Activated CD8-positive, alpha-beta memory T cell treated with anti-CD3 and anti-CD28 coated beads, Interleukin-2, amount 50 U/mL, for 48 hours (primary cell): ENCODE data around the gene QRFP.

Source experiments
- DNase-seq: peaks from one replicate; pipeline ENCODE4 v3.0.0-alpha.2; 2020

Gene QRFP

DNA sequence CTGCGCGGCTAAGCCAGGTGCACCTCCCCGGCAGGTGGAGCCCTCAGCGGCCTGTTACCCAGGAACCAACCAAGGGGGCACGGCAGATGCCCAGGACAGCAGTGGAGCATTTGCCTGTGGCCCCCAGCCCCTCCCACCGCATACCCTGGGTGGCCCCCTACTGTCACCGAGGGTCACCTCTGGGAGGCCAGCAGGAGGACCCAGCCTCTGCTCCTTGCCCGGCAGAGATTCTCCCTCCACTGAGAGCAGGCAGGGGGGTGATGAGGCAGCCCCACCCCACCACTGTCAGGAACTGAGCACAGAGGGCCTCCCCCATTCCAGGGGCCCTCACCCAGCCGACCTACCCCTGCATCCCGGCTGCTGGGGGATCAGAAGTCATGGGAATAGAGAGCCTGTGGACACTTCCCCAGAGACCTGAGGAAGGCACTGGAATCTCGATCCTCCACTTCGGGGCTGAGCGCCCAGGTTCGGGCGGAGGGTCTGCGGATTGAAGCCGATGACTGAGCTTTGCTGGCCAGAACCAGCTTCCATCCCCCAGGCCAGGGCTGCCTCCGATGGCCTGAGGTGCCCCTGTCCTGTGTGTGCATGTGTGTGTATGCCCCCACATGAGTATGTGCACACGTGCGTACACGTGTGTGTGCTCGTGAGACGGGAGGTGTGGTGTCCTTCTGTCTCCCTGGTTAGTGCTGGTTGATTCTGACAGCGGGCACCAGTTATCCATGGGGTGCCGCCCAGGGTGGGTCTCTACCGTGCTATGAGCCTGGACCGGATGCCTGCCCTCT, at the start of gene QRFP:
Gene QRFP (minus strand): TSS at position 580 of the 782 bp plus-strand sequence. CDS start 2,974 bp downstream, outside the sequence.
- DNase-seq, result no peak

DNA sequence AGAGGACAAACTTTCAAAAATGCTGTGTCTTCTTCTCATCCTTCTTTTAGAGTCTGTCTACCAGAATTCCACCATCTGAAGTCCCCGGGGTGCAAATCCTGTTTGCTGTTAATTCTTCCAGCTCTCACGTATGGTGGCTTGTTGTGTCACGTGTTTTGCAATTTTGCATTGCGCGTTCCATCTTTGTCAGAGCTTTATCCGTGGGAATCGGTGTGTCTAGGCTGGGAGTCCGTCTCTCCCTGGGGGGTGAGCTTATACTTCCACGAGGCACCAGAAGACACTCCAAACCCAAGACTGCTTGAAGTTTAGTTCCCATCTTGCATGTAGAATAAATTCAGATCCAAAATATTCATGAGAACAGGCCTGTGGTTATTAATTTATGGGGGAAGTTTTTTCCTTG, 48.6 kb upstream of the QRFP start:
- DNase-seq, result no peak

DNA sequence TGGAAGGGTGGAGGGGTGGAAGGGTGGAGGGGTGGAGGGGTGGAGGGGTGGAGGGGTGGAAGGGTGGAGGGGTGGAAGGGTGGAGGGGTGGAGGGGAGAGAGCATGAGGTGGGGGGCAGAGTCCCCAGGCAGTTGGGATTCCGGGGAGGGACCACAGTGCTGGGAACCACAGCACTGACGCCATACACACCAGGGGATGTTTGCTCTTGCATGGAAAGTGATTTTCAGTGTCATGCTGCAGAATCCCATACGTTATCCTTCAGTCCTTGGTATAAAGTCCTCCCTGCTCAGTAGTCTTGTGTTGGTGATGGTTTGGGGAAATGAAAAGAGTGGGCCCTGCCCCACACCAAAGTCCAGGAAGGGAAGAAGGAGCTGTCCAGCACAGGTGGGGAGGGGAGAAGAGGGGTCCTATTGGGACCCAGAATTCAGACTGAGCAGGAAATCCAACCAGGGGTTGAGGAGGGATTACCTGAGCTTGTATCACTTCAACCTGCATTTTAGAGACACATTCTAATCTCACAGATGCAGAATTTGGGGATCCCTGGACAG, 48.0 kb upstream of the QRFP start:
- no peak for DNase-seq

GRCh38 chr9:130943777-130944176, 47.2 kb upstream of the QRFP start:
- no peak for DNase-seq

GRCh38 chr9:130943221-130943620, 46.6 kb upstream of the QRFP start:
- no peak for DNase-seq

DNA sequence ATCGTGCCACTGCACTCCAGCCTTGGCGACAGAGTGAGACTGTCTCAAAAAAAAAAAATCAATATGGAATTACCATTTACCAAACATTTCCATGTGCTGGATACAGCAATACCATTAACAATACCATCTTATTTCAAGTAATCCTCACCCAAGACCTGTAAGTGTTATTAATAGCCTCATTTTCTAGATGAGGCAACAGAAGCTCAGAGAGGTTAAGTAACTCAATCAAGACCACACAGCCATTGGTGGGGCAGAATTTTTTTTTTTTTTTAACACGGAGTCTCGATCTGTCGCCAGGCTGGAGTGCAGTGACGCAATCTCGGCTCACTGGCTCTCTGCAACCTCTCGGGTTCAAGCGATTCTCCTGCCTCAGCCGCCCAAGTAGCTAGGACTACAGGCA, 46.1 kb upstream of the QRFP start:
- DNase-seq, result no peak

- no peak for DNase-seq
Observed at GRCh38 chr9:130942084-130942483, 45.5 kb upstream of the QRFP start.

GRCh38 chr9:130940693-130941576, 44.3 kb upstream of the QRFP start:
- DNase-seq, result peak; percentile 88

GRCh38 chr9:130940027-130940549, 43.5 kb upstream of the QRFP start:
- no peak for DNase-seq

DNA sequence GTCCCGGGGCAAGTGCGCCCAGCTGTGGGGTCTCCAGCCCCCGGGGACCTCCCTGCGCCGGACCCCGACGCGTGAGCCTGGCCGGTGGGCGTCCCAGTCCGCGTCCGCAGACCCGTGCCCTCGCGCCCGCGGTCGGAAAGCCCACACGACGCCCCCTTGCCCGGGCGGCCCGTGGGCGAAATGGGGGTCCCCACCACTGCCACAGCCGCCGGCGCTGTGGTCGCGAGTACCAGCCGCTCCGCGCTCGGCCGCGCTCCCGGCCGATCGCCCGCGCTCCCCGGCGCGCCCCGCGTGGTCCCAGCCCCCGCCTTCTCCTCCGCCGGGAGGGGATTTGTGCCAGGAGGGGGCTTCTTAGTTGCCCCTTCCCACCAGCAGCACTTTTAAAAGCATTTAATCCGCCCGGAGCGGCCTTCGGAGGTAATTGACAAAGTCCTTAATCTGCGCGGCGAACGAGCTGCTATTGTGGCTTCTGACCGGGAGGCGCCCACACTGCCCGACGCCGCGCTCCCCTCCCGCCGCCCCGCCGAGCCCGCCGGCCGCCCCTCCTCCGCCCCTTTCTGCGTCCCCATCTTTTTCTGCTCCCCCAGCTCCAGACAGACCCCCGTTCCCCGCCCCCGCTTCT, 42.9 kb upstream of the QRFP start:
- no peak for DNase-seq

DNA sequence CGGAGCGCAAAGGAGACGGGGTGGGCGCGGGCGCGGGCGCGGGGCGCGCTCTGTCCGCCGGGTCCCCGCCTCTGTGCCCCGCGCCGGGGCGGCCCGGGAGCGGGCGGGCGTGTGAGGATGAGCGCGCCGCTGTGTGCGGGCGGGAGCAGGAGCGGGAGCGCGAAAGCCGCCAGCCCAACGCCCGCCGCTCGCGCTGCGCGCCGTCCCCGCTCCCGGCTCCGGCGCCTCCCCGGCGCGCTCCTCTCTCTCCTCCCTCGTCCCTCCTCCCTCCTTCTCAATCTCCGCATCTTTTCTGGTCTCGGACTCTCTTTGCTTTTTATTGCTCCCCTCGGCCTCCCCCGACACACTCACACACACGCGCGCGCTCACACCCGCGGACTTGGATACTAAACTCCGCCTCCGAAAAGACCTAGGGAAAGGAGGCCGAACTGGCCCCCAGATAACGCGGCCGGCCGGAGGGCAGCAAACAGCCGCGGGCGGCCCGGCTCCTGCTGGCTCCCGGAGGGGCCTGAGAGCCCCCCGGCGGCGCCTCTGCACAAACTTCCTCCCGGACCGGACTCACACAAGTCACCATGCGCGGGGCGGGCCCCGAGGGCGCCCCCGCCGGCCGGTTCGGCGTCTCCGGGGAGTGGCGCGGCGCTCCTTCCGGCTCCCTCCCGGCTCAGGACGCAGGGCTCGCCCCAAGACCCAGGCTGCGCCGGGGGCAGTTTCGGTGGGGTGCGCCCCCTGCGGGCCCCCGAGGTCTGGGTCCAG, 42.2 kb upstream of the QRFP start, which contains the start of gene FIBCD1:
Gene FIBCD1 (minus strand): TSS at position 596 of the 753 bp plus-strand sequence. CDS start 640 bp downstream, outside the sequence.
- peak; percentile 66 for DNase-seq

- DNase-seq, result no peak
Observed at GRCh38 chr9:130938184-130938651, 41.6 kb upstream of the QRFP start.

DNA sequence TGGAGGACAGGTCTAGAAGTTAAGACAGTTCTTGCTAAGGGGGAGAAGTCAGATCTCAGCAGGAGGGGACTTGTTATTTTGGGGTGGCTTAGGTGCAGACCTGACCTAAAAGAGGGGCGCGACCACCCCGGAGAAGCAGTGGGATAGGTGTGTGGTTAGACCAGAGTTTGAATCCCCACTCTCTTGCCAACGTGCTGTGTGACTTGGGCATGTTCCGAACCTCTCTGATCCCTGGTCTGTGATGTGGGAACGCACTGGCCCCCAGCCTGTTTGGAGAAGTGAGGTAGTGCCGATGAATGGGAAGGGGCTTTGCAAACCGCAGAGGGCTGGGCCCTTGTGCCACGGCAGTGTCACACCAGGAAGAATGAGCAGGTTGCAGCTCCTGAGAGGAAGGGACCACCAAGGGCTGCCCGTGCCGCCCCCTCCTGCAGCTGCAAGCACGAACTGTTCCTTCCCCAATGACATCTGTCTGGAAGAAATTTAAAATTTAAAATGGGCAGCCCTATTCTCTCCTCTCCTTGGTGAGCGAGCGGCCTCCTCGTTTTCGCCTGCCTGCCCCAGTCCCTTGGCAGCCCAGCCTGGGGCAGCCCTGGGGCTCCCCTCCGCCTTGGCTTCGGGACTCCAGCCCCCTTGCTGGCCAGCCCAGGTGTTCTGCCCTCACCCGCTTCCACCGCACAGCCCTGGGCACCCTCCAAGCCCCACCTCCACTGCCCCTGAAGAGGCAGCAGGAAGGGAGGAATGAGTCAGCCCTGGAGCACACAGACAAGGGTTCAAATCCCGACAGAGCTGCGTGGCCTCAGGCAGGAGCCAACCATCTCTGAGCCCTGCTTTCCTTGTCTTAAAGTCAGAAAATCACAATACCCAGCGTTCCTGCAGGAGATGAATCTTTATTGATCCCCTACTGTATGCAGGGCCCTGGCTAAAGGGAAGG, 40.8 kb upstream of the QRFP start:
- no peak for DNase-seq

- no peak for DNase-seq
Observed at GRCh38 chr9:130936285-130937117, 39.9 kb upstream of the QRFP start.

GRCh38 chr9:130935648-130936271, 39.1 kb upstream of the QRFP start:
- DNase-seq, result no peak

- DNase-seq, result no peak
Observed at GRCh38 chr9:130934702-130935647, 38.4 kb upstream of the QRFP start.

DNA sequence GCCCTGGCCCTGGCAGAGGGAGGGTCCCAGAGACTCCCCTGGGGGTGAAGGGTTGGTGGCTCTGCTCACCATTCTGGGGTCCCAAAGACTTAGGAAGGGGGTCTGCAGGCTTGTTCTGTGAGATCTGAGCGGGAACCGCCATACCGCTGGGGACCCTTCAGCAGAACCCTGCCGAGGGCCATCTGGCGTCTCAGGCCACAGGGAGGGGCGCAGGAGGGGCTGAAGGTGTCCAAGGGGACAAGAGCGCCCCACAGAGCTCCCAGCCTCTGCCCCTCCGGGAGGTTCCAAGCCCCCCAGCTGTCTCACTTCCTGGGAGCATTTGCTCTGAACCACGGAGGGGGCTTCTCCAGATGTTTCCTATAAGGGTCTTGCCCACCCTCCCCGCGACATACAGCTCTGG, 37.6 kb upstream of the QRFP start:
- no peak for DNase-seq
